ENCODE data around the gene KLK7.

DNA sequence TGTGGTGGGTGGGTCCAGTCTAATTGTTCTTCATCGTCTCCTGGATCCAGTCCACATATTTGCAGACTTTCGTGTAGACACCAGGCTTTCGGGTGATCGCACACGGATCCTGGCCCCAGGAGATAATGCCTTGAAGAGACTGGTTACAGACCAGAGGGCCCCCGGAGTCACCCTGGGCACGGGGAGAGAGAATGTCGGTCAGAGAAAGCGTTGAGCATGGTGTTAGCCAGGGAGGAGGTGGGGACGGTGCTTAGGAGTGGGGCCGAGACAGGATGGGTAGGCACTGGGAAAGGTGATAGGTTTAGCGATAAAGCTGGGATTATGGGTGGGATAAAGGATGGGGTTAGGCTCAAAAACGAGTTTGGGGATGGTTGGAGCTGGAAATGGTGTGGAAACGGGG lies 38.8 kb upstream of the KLK7 start:
- TF ChIP-seq, protein P1, sequence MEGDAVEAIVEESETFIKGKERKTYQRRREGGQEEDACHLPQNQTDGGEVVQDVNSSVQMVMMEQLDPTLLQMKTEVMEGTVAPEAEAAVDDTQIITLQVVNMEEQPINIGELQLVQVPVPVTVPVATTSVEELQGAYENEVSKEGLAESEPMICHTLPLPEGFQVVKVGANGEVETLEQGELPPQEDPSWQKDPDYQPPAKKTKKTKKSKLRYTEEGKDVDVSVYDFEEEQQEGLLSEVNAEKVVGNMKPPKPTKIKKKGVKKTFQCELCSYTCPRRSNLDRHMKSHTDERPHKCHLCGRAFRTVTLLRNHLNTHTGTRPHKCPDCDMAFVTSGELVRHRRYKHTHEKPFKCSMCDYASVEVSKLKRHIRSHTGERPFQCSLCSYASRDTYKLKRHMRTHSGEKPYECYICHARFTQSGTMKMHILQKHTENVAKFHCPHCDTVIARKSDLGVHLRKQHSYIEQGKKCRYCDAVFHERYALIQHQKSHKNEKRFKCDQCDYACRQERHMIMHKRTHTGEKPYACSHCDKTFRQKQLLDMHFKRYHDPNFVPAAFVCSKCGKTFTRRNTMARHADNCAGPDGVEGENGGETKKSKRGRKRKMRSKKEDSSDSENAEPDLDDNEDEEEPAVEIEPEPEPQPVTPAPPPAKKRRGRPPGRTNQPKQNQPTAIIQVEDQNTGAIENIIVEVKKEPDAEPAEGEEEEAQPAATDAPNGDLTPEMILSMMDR (IDR thresholded peaks at IDR 0.05; ENCODE audit: low read depth, low read length): no peak
- TF ChIP-seq POLR2A (IDR thresholded peaks at IDR 0.05; ENCODE audit: extremely low read depth, insufficient read length): no peak
- TF ChIP-seq, protein P2, sequence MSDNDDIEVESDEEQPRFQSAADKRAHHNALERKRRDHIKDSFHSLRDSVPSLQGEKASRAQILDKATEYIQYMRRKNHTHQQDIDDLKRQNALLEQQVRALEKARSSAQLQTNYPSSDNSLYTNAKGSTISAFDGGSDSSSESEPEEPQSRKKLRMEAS (IDR thresholded peaks at IDR 0.05; ENCODE audit: low read depth, low read length): no peak
- TF ChIP-seq MYC (IDR thresholded peaks at IDR 0.05; ENCODE audit: low read depth, low read length): no peak

All from NB4 (cell line).